H54 (cell line): ENCODE data around the gene RXRB.

Experiments used
- DNase-seq: peaks from one replicate; pipeline ENCODE4 v3.0.0; 2011; ENCODE audit warnings: low spot score, mixed read lengths; ENCODE audit not compliant: insufficient read length
- FAIRE-seq: peaks from 3 replicates; lab custom pipeline; 2011; peaks lifted over from hg19 to GRCh38; lab: Jason Lieb, UNC
- POLR2A ChIP-seq: IDR thresholded peaks from 2 replicates; pipeline ENCODE4 v1.6.1; 2011; ENCODE audit warnings: low read depth, mild to moderate bottlenecking, low read length

RXRB gene

DNA sequence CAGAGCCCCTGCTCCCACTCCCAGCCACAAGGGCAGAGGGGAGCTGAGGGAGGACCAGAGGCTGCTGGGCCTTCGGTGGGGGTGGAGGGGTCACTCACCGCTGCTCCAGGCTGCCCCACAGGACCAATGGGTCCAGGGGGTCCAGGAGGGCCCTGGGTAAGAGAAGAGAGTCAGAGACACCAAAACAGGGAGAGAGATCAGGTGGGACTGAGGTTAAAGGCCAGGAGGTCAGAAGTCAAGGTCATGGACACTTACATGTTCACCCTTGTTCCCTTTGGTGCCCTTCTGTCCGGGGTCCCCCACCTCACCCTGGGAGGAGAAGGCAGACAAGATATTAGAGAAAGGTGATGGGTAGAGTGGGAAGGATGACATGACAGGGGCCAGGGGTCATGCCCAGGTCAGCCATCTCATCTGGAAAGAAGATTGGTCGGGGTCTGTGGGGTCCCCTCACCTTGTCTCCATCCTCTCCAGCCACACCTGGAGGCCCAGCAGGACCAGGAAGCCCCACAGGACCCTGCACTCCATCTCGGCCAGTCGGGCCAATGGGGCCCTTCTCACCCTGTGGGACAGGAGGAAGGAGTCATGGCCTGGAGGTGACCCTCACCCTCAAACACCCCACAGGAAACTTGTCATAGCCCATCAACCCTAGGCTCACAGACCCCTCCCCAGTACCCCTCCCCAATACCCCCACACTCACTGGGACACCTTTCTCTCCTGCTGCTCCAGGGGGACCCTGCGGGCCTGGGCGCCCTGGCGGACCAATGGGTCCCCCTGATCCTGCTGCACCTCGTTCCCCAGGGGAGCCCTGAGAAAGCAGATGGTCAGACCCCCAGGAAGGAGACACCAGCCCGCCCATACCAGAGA is 29.2 kb downstream of the RXRB start:
- no peak for DNase-seq
- no peak for TF ChIP-seq POLR2A
- no peak for FAIRE-seq

DNA sequence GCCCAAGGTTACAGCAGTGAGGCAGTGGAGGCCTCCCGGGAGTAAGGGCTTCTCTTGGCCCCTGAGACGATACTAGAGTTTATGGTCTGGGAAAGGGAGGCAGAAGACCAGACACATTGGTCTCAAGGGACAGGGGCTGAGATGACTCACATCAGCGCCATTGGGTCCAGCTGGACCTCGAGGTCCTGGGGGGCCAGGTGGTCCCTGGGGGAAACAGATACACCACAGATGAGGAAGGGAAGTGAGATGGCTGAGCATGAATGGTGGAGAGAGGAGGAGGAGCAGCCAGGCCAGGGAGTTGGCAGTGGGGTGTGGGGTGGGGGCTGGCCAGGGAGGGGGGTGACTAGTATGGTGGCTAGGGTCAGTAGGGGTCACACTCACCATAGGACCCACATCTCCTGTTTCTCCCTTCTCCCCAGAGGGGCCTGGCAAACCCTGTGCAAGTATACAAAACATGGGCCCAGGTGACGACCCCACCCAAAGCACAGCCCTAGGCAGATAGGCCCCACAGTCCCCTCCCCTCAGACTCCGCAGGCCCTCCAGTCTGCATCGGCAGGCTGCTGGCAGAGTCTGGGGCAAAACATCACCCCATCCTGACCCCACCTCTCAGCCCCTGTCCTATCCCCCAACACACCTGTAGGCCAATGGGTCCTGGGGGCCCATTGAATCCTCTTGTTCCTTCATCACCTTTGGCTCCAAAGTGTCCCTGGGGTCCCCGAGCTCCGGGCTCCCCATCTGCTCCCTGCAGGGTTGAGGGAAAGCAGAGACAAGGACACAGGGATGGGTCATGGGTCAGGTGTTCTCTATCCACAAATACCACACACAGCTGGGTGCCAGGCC is 30.1 kb downstream of the RXRB start:
- TF ChIP-seq POLR2A = no peak
- DNase-seq (no peak), FAIRE-seq (no peak)

DNA sequence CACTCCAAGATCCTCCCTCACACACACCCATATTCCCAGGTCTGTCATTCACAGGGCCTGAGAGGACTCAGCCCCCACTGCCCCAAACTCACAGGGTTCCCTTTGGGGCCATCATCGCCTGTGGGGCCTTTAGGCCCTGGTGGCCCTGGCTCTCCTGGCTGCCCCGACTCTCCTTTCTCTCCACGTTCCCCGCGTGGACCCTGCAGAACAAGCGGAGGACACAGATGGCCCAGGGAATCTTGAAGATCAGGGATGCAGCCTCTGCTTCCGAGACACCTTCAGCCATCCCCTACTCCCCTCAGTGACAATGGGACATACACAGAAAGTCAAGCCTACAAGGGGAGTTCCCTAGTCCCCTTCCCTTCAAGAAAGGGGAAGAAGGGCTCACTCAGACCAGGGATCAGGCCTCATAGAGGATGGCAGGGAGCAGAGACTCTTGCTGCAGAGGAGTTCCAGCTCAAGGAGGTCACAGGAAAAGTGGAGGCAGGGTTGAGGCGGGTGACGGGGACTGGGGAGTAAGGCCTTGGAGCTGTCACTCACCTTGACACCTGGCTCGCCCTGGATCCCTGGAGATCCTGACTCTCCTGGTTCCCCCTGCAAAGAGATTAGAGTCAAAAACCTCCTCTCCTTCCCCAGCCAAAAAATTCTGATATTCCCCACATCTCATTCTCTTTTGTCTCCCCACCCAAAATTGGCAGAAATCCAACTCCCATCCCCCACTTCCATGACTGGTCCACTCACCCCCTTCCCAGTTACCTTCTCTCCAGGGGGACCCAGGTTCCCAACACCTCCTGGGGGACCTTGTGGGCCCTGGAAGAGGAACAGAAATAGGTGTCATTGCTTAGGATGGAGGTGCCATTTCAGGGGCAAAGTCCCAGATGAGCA is 30.9 kb downstream of the RXRB start:
- FAIRE-seq = no peak
- DNase-seq = no peak

DNA sequence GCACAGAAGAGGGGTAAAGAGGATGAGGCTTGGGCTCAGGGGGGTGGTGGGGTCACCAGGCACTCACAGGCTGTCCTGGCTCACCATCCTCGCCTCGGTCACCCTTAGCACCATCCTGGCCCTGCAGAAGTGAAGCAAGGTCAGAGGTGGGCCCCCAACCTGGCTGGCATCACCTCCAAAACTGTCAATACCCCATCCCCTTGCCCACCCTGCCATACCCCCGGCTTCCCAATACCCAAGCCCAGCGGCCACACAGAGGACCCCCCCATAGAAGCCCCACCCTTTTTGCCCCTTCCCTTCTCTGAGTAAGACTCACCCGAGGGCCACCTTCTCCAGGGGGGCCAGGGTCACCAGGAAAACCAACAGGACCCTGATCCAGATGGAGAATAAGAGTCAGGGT is 31.8 kb downstream of the RXRB start:
- DNase-seq = no peak
- no peak for FAIRE-seq
- TF ChIP-seq POLR2A = no peak

More for the DNA sequence above, 30.9 kb downstream of the RXRB start:
- TF ChIP-seq POLR2A = no peak

DNA sequence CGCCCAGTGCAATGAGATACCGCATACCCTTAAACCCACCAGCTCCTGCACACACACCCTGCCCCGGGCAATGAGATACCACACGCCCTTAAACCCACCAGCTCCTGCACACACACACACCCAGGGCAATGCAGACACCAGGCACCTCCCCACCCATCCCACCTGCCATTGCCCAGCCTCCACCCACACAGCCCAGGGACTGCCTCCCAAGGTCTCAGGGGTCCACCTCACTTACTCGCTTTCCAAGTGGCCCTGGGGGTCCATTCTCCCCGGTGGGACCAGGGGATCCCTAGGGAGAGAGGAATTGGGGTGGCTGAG is 32.2 kb downstream of the RXRB start:
- DNase-seq (no peak), FAIRE-seq (no peak)
- TF ChIP-seq POLR2A = no peak

DNA sequence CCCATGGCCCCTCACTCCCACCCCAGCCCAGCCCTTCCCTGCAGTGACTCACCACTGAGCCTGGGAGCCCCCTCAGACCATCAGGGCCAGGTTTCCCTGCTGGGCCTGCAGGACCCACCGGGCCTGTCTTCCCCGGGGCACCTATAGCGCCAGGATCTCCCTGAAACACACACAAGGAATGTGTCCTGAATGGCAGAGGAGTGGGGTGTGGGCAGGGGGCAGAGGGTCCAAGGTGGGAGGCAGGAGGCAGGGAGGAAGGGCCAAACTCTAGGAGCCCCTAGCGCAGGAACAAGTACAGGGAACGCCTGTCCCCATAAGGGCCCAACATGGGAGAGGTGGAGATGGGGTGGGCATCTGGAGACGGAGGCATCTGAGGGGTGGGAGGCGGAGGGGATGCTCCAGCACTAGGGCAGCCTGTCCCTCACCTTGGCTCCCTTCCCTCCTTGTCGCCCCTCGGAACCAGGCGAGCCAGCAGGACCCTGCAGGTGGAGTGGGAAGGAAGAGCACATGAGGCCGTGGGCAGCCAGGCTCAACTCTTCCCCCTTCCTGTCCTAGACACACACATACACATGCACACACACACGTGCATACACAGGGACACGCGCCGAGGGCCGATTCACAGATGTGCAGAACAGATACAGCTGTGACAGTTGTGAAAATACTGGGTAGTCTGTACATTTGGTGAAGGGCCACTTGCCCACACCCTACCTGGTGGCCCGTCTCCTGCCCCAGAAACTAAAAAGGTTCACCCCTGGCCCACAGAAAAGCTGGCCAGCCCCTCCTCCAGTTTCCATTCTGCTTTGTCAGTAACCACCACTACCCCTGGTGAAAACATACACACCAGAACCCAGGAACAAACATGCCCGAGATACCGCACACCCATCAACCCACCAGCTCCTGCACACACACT is 32.8 kb downstream of the RXRB start:
- FAIRE-seq (no peak), DNase-seq (no peak)
- no peak for TF ChIP-seq POLR2A

DNA sequence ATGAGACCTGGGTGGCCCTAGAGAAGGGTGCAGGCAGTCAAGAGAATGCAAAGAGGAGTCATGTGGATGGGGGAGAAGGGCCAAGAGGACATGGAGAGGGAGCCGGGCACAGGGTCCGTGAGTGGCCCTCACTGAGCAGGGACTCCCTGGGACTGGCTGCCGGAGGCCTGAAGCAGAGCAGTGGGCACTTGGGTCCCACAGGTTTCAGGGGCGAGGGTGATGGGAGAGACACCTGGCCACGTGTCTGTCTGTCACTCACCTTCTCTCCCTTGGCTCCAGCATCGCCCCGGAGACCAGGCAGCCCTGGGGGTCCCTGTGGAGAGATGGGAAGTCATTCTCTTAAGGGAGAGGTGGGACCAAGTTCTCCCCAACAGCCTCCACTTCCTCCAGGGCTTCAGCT is 33.7 kb downstream of the RXRB start:
- FAIRE-seq (no peak), DNase-seq (no peak)
- no peak for TF ChIP-seq POLR2A

DNA sequence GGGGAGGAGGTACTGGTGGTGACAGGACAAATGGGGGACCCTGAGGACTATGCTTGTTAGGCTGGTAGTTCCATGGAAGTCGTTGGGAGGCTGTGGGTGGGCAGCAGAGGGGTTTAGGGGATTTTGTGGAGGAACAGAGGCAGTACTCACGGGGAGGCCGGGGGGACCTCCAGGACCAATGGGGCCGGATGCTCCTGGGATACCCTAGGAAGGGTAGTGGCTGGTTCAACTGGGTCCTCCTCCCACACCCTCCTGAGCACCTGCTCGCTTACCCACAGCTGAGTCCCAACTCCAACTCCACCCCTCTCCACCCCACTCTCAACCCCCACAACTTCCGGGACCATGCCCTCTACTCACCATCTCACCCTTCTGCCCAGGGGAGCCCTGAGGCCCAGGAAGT is 34.1 kb downstream of the RXRB start:
- FAIRE-seq (no peak), DNase-seq (no peak)
- no peak for TF ChIP-seq POLR2A

DNA sequence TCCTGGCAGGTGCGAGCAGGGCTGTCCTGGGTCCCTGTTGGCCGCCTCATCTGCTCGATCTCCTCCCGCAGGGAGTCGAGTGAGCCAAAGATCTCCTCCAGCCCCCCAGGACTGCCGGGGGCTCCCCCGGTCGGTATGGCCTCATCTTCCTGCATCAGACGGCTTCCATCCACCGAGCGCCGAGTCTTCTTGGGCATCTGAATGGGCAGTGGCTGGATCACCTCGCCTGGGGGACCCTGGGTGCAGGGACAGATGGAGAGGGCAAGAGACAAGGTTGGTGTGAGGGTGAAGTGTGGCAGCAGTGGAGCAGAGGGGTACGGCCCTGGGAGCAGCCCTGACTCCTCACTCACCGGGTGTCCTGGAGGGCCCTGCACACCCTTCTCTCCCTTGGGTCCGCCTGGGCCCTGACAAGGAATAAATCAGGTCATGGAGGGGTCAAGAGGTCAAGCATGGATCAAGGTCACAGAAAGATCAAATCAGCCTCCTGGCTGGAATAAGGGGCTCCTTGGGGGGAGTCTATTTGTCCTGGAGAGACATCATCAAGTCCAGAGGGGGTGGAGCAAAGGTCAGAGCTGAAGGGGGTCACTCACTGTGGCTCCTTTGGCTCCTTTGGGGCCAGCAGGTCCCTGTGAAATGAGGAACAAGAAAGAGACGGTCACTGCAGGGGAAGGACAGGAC is 34.7 kb downstream of the RXRB start:
- FAIRE-seq (no peak), DNase-seq (no peak)
- no peak for TF ChIP-seq POLR2A

DNA sequence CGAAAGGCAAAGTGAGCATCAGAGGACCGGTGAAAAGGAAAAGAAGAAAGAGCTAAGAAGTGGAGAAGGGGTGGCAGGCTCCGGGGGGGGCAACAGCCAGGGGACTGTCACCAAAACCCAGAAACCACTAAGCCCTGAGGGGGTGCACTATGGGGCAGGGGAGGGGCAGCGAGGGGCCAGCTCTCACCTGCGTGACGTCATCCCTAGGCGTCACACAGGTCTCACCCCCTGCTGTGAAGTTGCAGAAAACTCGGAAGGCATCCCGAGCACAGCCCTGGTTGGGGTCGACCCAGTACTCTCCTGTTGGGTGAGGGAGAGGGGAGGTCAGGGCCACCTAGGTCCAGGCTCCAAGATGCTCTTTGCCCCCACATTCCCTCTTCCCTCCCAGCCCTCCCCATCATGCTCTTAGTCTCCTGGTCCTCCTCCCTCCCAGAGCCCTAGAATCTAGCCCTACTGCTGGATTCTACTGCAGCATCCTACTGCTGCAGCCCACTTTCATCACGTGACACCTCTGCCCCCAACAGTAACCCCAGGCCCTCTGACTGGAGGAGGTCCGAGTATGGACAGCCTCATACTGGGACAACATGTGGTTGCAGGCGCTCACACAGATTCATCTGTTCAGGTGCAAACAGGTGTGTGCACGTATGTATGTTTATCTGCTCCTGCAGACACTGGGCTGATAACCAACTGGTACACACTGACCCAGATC is 35.6 kb downstream of the RXRB start:
- FAIRE-seq (no peak), DNase-seq (no peak)
- no peak for TF ChIP-seq POLR2A

DNA sequence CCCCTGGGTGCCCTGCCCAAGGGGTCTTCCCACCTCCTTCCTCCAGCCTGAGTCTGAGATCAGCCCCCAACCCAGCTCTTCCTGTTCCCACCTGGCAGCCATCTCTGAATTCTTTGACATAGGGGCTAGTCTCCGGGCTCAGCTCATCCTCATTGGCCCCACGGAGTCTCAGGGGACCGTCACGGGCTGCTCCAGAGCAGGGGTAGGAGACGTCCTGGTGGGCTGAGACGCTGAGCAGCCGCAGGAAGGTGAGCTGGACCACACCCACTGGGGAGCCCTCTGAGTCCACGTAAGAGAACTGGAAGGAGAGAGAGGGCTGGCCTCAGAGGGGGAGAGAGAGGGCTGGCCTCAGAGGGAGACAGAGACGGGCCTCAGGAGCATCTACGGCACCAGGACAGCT is 36.3 kb downstream of the RXRB start:
- FAIRE-seq = no peak
- no peak for DNase-seq
- no peak for TF ChIP-seq POLR2A

DNA sequence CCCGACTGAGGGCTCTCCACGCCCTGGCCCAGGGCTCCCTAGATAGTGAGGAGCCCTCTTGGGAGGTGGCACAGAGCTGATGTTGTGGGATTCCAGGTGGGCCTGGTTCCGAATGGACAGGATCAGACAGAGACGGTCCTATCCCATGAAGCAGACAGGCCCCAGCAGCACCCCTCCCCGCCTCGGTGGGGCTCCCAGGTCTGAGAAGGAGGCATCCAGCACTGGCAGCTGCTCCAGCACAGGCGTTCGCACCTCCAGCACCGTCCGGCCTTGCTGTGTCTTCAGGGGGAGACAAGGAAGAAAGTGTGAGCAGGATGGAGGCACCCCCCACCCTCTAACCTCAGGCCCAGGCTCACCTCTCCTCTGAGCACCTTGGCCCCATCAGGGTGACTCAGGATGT is 36.9 kb downstream of the RXRB start:
- FAIRE-seq = no peak

More for the DNA sequence above, 36.9 kb downstream of the RXRB start:
- no peak for DNase-seq
- no peak for TF ChIP-seq POLR2A
